ENCODE results near the gene SPTLC3. TPM values are rescaled to one million over a fixed set of nuclear protein-coding genes. Genes with fewer than 3 reads are reported as not detected.

Gene SPTLC3
- total and polyA plus RNA-seq, 7 donors, result 0.92 to 8.4 (median 4.6) TPM

DNA sequence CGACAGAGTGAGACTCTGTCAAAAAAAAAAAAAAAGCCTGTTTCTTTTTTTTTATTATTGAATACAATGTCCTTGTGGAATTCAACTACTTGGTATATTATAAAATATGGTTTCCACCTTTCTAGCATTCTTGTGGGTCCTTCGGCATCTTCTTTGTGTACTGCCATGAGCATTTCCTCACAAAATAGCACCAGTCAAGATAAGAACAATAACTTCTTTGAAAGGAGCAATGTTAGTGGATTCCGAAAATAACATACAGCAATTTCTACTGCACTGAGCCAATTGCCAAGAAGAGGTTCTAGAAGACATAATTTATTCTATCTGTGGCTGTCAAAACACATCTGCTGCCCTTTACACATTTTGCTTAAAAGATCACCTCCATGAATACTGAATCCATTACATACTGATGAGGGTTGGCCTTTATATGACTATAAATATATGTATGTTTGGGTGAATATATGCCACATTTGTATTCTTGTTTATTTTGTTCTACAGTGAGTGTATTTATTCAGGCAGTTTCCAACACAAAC, 19.1 kb upstream of the SPTLC3 start:
- 85 to 93% methylated on average over 3 of the region's 3 CpGs for WGBS, 2 donors

DNA sequence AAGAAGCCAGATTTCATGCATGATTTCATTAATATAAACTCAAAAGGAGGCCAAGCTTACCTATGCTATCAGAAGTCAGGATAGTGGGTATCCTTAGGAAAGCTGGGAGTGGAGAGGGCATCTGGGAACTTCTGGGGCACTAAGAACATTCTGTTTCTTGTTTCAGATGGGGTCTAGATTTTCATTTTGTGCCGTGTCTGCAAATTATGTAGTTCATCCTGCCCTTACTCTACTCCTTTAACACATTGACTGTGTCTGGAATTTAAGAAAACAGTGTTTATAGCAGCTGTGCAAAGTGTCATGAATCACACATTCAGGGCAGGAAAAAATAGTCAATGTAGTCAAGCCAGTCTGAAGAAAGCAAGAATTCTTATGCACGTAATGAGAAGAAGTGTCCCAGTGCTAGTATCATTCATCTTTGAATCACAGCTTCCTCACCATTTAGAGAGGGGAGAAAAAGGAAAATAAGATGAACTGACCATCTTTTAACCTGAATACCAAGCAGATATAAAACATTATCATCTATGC, 11.6 kb upstream of the SPTLC3 start:
- DNase-seq, result no peak
- Histone ChIP-seq H3K4me1 (no peaks in the 10 kb centered on the region), H3K27me3 (no peaks in the 10 kb centered on the region), H3K36me3 (no peaks in the 10 kb centered on the region), H3K4me3 (no peak overlapping the region), H3K9me3 (no peaks in the 10 kb centered on the region), H3K27ac (no peak overlapping the region)
- intact Hi-C loops (cut with DNase I), result no loop called here
- TF ChIP-seq EP300 (IDR thresholded peaks at IDR 0.05) (no peak), POLR2AphosphoS5 (IDR thresholded peaks at IDR 0.05) (no peak), POLR2A (IDR thresholded peaks at IDR 0.05) (no peak)
- TF ChIP-seq, protein P1, sequence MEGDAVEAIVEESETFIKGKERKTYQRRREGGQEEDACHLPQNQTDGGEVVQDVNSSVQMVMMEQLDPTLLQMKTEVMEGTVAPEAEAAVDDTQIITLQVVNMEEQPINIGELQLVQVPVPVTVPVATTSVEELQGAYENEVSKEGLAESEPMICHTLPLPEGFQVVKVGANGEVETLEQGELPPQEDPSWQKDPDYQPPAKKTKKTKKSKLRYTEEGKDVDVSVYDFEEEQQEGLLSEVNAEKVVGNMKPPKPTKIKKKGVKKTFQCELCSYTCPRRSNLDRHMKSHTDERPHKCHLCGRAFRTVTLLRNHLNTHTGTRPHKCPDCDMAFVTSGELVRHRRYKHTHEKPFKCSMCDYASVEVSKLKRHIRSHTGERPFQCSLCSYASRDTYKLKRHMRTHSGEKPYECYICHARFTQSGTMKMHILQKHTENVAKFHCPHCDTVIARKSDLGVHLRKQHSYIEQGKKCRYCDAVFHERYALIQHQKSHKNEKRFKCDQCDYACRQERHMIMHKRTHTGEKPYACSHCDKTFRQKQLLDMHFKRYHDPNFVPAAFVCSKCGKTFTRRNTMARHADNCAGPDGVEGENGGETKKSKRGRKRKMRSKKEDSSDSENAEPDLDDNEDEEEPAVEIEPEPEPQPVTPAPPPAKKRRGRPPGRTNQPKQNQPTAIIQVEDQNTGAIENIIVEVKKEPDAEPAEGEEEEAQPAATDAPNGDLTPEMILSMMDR (IDR thresholded peaks at IDR 0.05), result no peak
- 75 to 79% methylated on average over 2 of the region's 2 CpGs for WGBS, 2 donors

More for the DNA sequence above, 19.1 kb upstream of the SPTLC3 start:
- Histone ChIP-seq H3K27me3 (no peaks in the 10 kb centered on the region), H3K27ac (no peak overlapping the region), H3K4me3 (no peak overlapping the region), H3K36me3 (no peaks in the 10 kb centered on the region), H3K9me3 (no peaks in the 10 kb centered on the region), H3K4me1 (no peaks in the 10 kb centered on the region)
- TF ChIP-seq EP300 (IDR thresholded peaks at IDR 0.05) (no peak), POLR2AphosphoS5 (IDR thresholded peaks at IDR 0.05) (no peak), POLR2A (IDR thresholded peaks at IDR 0.05) (no peak)
- TF ChIP-seq, protein P1 (IDR thresholded peaks at IDR 0.05), result no peak
- intact Hi-C loops (cut with DNase I), result no loop called here
- no peak for DNase-seq

DNA sequence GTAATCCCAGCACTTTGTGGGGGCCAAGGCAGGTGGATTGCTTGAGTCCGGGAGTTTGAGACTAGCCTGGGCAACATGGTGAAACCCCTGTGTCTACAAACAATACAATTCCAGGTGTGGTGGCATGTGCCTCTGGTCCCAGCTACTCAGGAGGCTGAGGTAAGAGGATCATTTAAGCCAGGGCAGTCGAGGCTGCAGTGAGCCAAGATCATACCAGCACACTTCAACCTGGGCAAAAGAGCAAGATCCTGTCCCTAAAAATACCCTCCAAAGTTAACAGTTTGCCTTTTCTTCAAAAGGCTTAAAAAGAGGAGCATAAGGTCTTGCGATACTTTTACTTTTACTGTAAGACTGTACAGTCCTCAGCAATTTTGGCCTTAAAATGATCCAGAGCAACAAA, 10.7 kb upstream of the SPTLC3 start:
- H3K4me1 ChIP-seq, result no peaks in the 10 kb centered on the region
- no peak for DNase-seq
- H3K36me3 ChIP-seq, result no peaks in the 10 kb centered on the region
- TF ChIP-seq, protein P1 (IDR thresholded peaks at IDR 0.05), result no peak
- TF ChIP-seq POLR2A (IDR thresholded peaks at IDR 0.05), result no peak
- no peak for TF ChIP-seq POLR2AphosphoS5 (IDR thresholded peaks at IDR 0.05)
- TF ChIP-seq EP300 (IDR thresholded peaks at IDR 0.05), result no peak
- no peak overlapping the region for H3K4me3 ChIP-seq
- intact Hi-C loops (cut with DNase I), result no loop called here
- H3K27me3 ChIP-seq, result no peaks in the 10 kb centered on the region
- WGBS, 2 donors, result 83 to 86% methylated on average over 3 of the region's 3 CpGs
- H3K27ac ChIP-seq, result no peak overlapping the region
- H3K9me3 ChIP-seq, result no peaks in the 10 kb centered on the region

DNA sequence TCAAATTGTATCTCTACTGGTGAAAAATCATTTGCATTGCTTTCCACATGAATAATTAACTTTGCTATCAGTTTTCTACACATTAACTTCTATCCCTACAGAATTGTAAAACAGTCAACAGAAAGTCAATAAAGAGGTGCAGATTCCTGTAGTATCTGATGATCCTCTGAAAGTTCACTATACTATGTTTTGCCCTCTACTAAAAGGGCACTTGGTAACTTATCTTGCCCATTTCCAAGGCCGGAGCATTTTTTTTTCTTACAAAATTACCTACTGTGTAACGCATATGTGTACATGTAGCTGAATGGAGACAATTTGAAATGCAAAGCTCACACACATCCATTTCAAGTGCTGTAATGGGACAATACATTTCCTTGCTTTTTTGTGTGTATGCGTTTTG, 9.6 kb upstream of the SPTLC3 start:
- DNase-seq, result no peak
- intact Hi-C loops (cut with DNase I), result no loop called here
- Histone ChIP-seq H3K9me3 (no peaks in the 10 kb centered on the region), H3K4me3 (no peak overlapping the region), H3K4me1 (no peaks in the 10 kb centered on the region), H3K27me3 (no peaks in the 10 kb centered on the region), H3K36me3 (no peaks in the 10 kb centered on the region), H3K27ac (no peak overlapping the region)
- 55 to 84% methylated on average over 3 of the region's 3 CpGs for WGBS, 2 donors
- no peak for TF ChIP-seq POLR2A (IDR thresholded peaks at IDR 0.05)
- TF ChIP-seq POLR2AphosphoS5 (IDR thresholded peaks at IDR 0.05), result no peak
- TF ChIP-seq EP300 (IDR thresholded peaks at IDR 0.05), result no peak

DNA sequence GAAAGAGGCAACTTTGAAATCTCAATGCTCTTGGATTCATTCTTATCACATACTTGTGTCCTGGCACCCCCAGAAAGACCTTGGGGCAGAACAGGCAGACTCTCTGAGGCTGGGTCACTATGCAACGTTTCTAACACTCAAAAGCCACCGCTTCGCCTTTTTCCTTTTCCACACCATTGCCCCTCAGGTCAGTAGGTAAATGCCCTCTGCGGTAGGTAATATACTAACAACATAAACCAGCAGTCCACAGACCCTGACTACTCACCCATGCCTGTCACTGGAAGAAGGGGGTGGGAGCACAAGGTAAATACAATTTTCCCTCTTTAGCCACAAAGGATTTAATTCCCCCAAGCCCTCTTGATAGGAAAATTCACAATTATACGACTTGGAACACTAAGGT, 6.5 kb upstream of the SPTLC3 start:
- TF ChIP-seq POLR2A (IDR thresholded peaks at IDR 0.05) (no peak), POLR2AphosphoS5 (IDR thresholded peaks at IDR 0.05) (no peak), EP300 (IDR thresholded peaks at IDR 0.05) (no peak)
- TF ChIP-seq, protein P1 (IDR thresholded peaks at IDR 0.05), result no peak
- 85 to 89% methylated on average over 5 of the region's 5 CpGs for WGBS, 2 donors

More for the DNA sequence above, 6.5 kb upstream of the SPTLC3 start:
- H3K9me3 ChIP-seq, result no peaks in the 10 kb centered on the region
- DNase-seq, result no peak
- intact Hi-C loops (cut with DNase I), result loop anchor here (10.0 kb wide), 1 partner anchor 63 kb away; no protein-coding TSS in a partner anchor
- H3K4me3 ChIP-seq, result no peak overlapping the region
- H3K4me1 ChIP-seq, result no peaks in the 10 kb centered on the region
- H3K27me3 ChIP-seq, result no peaks in the 10 kb centered on the region
- no peak overlapping the region for H3K27ac ChIP-seq
- H3K36me3 ChIP-seq, result no peaks in the 10 kb centered on the region

Data from sigmoid colon (tissue), 7 donors.